OCI-M2 (cell line): Measurements from ENCODE around the gene BCDIN3D.

ENCODE experiments used
- DNase-seq: peaks from one replicate; lab custom pipeline; 2025; ENCODE audit not compliant: unreplicated experiment; lab: John Stamatoyannopoulos, UW

BCDIN3D gene

DNA sequence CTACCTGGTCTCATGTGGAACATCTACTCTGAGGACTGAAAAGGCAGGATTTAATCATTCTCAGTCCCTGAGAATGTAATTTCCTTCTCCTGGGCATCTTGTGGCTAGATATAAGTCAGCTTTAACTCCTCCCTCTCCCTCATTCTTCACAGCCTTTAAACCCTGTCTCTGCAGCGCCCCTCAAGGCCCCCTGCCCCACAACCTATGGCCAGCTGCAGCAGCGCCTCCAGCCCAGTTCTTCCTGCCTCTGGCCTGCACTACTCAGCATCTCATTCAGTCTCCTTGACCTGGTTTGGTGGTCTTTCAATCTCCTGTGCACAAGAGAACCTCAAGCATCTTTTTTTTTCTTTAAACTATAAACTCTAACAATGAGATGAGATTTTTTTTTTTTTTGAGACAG is 44.0 kb downstream of the BCDIN3D start:
- no peak for DNase-seq

DNA sequence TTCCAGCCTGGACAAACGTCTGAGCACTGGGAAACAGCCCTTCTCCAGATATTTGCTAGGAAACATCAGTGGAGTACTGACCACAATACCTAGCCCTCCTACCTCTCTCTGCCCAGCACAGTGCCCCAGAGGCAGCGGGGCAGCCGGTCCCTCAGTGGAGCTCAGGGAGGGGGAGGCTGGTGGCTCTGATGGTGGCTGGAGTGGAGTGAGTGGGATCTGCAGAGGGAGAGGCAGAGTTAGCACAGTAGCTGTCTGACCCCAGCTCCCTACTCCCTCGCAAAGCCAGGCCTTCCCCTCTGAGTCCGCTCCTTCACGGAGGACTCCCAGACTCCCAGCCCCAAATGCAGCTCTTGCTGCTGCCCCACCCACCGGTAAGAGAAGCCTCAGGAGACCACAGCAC is 44.7 kb downstream of the BCDIN3D start:
- DNase-seq, result no peak

DNA sequence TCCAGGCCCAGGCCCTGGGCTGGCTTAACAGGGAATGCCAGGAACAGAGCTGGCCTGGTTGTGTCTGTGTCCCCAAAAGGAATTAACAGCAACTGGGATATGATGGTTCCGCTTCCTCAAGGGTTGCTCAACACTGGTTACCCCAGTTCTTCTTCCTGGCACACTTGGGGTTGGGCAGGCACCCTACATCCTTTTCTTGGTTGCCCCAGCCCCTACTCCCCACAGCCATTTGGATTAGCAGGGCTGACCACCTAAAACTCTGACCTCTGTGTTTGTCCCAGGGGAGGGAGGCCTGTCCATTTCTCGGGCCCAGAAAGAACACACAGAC is 45.5 kb downstream of the BCDIN3D start:
- no peak for DNase-seq

DNA sequence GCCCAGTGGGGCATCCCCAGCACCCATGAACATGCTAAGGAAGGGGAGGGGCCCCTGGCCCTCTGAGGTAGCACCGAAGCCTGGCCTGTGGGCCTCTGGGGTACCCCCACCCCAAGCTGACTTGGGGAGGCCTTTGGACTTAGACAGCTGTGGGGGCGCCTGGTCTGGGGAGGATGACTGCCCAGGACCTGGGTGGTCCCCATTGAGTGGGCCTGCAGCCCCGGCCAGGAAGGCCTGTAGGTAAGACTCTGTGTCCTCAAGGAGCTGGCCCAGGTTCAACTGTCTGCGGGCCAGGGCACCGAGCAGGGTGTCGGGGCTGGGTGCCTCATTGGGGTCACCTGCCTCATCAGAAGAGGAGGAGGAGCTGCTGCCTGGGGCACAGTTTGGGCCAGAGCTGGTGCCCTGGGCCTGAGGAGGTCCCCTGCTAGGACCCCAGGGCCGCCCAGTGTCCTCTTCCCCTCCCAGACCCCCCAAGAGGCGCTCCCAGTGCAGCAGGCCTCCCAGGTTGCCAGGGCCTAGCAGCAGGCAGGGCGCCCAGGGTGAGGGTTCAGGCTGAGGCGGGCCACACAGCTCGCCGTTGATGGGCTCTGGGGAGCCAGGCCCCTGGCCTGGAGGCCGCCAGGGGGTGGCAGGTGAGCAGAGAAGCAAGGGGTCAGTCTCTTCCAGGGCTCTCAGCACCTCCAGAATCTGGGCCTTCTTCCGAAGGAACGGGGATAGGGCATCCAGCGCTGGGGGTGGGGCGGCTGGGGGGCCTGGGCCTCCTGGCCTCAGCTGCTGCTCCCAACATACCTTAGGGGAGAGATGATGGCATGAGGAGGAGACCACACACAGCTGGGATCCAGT is 46.1 kb downstream of the BCDIN3D start:
- DNase-seq, result no peak

DNA sequence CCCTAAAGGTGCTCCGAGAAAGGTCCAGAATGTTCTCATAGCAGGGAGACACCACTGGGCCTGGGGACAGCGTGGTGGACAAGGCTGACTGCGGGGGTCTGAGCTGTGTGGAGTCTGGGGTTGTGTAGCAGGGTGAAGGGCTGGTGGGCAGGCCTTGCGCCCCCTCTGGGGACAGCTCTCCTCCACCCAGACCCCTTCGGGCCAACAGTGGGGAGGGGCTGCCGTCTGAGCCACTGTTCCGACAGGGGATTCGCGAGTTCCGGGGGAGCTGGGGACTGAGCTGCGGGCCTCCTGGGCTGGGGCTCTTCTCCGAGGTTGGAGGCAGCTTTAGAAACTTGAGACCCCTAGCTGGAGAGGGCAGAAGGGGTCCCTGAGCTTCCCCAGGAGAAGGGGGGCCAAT is 46.8 kb downstream of the BCDIN3D start:
- DNase-seq, result no peak

DNA sequence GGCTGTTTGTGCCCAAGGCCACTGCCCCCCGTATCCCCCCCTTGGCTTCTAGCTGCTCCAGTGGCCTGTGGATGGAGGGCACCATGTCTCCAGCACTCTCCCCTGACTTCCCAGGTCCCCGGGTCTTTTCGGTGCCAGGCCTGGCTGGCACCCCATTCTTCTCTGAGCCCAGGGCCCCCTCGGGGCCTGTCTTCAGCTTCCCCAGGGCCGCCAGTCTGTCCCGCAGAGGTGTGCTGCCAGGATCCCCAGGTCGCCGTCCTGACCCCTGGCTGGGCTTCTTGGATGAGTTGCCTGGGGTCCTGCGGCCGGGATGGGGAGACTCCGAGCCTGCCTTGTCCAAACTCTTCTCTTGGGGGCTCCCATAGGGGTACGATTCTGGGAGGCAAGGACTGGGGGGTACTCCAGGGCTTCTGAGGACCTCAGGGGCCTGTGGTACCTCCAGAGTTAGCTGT is 47.2 kb downstream of the BCDIN3D start:
- no peak for DNase-seq

DNA sequence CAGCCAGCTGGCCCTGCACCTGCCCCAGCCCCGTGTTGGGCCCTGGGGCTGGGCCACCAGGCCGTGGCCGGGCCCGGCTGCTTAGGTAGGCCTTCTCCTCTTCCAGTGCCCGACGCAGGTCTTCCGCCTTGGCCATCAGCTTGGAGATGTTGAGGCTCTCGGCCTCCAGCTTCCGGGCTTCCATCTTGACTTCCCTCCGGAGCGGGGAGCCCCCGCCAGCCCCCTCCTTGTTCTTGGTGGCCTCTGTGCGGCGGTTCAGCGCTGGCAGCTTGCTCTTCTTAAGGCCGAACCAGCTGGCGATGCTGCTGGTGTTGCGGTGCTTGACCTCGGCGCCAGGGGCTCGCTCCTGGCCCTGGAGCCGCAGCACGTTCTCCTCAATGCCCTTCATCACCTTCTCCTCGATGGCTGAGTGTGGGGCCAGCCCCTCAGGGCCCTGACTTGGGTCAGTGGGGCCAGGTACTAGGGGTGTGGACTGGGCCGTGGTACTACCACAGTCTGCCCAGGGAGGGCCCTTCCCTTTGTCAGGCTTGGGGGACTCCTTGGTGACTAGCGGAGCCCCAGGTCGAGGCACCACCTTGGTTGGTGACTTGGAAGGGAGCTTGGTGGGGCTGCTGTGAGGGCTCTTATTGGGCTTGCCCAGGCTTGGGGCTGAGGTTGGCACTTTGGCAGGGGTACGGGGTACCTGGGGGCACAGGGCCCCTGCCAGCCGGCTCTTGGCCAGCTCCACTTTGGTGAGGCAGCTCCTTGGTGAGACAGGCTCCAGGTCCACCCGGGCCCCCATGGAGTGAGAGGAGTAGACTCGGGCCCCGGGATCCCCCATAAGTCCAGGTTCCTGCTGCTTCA is 47.9 kb downstream of the BCDIN3D start:
- DNase-seq, result no peak

DNA sequence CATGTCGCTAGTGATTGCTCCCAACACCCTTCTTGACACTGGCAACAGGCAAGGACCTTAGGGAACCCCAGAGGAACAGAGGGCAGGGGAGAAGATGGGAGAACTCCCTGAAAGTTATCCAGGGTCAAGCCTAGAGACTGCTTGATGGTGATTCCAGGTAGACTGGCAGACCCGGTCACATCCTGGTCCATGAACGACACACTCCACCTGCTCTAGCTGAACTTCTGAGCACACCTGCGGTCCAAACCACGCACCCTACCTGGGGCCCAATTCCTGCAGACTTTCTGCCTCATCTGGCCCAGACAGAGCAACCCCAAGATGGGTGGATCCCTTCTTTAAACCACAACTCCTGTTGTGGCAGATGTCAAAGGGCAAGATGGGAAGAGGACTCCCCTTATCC is 48.9 kb downstream of the BCDIN3D start:
- DNase-seq, result no peak

DNA sequence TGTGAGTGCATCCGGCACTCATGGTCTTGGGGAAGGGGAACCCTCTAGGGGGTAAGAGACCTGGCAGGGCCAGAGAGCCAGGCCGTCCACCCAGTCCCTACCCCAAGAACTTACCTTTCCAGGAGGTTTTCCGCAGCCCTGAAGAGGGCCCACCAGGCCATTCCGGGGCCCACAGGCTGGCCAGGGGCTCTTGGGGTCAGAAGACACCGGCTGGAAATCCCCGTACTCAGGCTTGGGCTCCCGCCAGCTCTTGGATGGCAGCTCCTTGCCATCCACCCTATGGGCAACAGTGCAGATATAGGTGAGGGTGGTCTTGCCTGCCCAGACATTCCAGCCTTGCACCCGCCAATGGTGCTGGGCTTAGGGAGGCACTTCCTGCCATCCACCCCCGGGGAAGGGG is 49.3 kb downstream of the BCDIN3D start:
- DNase-seq, result no peak

DNA sequence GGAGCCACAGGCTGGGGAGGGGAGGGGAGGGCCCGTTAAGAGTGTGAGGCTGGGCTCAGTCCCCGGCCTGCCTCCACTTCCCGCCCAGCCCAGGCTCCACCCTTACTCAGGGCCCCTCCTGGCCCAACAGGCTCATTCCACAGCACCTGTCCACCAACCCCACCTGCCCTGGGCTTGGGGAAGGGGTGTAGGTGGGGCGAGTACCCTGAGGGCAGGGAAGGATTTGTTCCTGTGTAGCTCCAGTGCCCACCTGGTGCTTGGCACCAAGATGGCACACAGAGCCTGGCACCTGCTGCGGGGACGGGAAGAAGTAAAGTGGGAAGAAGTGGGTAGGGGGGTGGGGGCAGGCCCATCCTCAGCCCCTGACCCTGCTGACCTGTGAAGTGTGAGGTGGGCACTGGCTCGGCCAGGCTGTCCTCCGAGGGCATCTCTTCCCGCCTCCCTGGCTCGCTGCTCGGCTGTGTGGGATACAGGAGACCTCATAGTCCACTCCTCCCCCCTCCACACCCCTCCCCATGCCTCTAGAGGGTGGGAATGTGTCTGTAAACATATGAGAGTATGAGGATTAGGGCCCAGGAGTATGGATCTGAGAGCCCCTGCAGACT is 49.8 kb downstream of the BCDIN3D start:
- no peak for DNase-seq

DNA sequence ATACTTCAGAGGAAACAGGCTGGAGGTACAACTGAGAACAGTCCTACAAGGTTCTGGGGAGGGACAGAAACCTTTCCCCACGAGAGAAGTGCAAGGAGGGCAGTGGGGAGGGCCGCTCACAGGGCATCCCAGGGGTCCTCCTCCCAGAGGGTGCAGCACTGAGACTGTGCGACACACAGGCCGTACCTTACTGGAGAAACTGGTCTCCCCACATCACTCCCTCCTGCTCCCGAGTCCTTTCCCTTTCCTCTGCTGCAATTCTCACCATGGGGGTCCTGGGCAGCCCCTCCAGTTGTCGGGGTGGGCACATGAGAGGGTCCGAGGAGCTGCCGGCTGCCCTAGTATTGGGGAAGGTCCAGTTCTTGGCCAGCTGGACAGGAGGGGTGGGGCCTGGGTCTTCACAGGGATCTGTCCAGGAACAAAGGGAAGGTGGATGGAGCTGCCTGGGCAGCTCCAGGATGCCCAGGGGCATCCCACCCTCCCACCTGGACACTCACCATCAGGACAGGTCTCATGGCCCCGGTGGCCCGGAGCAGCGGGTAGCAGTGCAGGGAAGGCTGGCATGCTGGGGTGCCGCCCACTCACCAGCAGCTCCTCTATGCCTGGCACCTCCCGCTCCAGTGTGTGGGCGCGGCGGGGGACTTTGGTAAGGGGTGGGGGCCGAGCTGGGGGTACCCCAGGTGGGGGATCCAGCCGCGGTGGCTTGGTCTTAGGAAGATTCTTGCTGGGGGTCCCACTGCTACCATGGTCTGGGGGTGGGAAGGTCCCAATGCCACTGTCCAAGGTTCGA is 50.5 kb downstream of the BCDIN3D start:
- no peak for DNase-seq

DNA sequence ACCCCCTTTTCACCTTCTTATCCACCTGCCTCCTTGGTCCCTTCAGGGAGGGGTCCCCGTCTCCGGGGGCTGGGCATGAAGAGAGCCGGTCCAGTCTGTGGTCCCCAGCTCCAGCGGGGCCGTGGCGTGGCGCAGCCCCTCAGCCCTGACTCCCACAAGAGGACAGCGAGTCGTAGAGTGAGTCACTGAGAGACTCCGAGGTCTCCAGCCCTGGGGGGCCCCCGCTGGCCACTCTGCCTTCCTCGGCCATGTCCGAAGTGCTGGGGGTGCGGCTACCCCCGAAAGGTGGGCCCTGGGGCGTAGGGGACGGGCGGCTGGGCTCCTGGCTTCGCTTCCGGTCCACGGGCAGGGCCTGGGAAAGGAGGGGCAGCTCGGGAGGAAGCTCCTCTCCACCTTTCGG is 51.2 kb downstream of the BCDIN3D start:
- no peak for DNase-seq

DNA sequence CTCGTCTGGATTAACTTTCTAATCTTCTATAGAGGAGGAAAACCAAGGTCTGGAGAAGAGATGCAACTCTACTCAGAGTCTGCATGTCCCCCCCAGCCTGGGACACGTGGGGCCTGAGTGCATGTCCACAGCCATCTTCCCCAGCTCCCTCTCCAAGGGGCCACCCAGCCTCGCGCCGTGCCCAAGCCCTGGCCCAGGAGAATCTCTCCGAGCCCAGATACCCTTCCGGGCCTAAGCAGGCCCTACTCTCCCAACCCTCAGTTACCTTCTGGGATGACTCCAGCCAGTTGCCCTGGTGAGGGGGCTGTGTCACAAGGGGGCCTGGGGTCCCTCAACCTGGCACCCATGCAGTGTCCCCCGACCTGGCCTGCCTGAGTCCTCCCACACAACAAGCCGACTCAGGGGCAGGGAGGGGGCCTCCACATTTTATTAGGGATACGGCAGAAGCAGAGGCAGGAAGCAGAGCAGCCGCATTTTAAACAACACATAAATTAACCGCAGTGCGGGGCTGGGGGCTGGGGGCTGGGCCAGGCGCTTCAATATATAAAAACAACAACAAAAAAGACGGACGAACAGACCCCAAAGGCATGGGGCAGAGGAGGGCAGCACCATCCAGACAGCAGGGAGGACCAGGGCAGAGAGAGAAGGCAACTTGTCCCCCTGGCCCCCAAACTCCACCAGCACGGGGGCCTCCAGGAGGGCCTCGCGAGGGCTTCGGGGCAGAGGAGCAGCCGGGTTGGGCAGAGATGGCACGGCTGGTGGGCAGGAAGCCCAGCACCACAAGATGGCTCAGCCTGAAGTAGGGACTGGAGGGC is 52.0 kb downstream of the BCDIN3D start:
- DNase-seq, result no peak

DNA sequence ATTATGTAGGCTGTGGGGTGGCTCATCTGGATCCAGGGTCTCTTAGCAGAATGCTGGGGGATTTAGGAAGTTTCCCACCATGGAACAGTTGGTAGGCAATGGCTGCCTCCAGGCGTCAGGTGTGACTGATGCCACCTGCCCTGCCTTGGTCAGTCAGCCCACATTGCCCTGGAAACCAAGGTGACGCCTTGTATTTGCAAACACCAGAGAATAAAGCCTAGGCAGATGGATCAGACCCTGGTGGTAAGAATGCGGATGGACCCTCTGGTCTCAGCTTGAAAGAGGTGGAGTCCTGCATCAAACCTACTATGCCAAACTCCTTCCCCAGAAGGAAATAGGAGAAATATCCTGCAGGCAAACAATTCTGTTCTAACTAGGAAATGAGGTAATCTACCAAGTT is 52.9 kb downstream of the BCDIN3D start:
- DNase-seq, result no peak

DNA sequence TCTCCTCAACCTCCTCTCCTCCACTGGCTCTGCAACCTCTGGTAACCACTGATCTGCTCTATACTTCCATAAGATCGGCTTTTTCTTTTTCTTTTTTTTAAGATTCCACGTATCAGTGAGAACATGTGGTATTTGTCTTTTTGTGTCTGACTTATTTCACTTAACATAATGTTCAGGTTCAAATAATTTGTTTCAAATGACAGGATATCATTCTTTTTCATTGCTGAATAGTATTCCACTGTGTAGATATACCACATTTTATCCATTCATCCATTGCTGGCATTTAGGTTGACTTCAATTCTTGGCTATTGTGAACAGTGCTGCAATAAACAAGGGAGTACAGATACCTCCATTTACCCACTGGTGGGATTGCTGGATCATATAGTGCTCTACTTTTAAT is 55.2 kb downstream of the BCDIN3D start:
- no peak for DNase-seq
